Peyer's patch (tissue), 4 donors: ENCODE data around the gene ADGRD1. TPM values are rescaled to one million over a fixed set of nuclear protein-coding genes. Genes with fewer than 3 reads are reported as not detected.

Source experiments
- DNase-seq, 3 donors: peaks; one replicate each; pipeline ENCODE4 v3.0.0-alpha.2; 2017 to 2019
- H3K27ac ChIP-seq, 4 donors: fragments of 200-600 bp; sonication (generic); one replicate each; pipeline ENCODE4 v1.5.1; 2016 to 2019
- H3K27me3 ChIP-seq, 2 donors: fragments of 200-600 bp; sonication (generic); one replicate each; pipeline ENCODE4 v1.5.1; 2019
- H3K36me3 ChIP-seq, 3 donors: fragments of 200-600 bp; sonication (generic); one replicate each; pipeline ENCODE4 v1.5.1; 2016 to 2019
- H3K4me1 ChIP-seq, 4 donors: fragments of 200-600 bp; sonication (generic); one replicate each; pipeline ENCODE4 v1.5.1; 2016 to 2019
- H3K4me3 ChIP-seq, 4 donors: fragments of 200-600 bp; sonication (generic); 1 replicate in 3 of 4; 2 replicates in 1 of 4; pipeline ENCODE4 v1.5.1; 2016 to 2019; ENCODE audit warnings: mild to moderate bottlenecking in 1 of 4
- H3K9me3 ChIP-seq, 4 donors: fragments of 200-600 bp; sonication (generic); one replicate each; pipeline ENCODE4 v1.5.1; 2016 to 2019; ENCODE audit warnings: mild to moderate bottlenecking in 1 of 4
- POLR2A ChIP-seq, 2 donors: fragments of 450-650 bp; IDR thresholded peaks; one replicate each; pipeline ENCODE4 v1.5.1; 2017; ENCODE audit warnings: antibody characterized with exemption in 2 of 2, mild to moderate bottlenecking in 2 of 2, moderate library complexity in 2 of 2
- total RNA-seq, 4 donors: library from RNA; depleted of rRNA; stranded (reverse); fragments of >200 nt; gene quantifications; one replicate each; pipeline ENCODE4 v1.1.0, GENCODE V29; 2016
- TF ChIP-seq, protein P1 (sequence below), 6 experiments: fragments of 450-650 bp in 4 of 6; fragments of 200-600 bp in 2 of 6; sonication (generic) in 1 of 6; IDR thresholded peaks; one replicate each; pipeline ENCODE4 v1.5.1; 2017 to 2019; ENCODE audit warnings: antibody characterized with exemption in 6 of 6, mild to moderate bottlenecking in 3 of 6, moderate library complexity in 1 of 6

Gene ADGRD1
- total RNA-seq, 4 donors from 2014 or later: 7.0 to 42.9 (median 27.9) TPM

DNA sequence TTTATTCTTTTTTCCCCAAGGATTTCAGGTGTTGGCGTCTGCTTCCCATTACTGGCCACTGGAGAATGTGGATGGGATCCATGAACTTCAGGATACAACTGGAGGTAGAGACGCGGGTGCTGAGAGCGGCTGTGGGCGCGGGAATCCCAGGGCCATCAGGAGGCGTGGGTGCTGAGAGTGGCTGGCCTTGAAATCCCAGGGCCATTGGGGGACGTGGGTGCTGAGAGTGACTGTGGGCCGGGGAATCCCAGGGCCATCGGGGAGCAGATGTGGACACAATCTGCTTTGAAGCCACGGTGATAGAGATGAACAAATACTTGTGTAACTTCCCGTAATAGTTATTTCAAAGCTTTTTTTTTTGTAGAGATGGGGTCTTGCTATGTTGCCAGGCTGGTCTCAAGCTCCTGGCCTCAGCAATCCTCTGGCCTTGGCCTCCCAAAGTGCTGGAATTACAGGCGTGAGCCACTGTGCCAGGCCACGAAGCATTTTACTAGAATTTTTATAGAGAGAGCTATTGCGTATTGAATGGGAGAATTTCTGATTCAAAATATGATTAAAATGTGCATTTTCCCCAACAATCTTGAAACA, 12.8 kb downstream of the ADGRD1 start:
- Histone ChIP-seq H3K4me3 (no peak overlapping the region), H3K36me3 (peaks cover 0 to 5% (median 0%) of the 10 kb centered on the region in 3 donors), H3K9me3 (no peaks in the 10 kb centered on the region), H3K4me1 (no peaks in the 10 kb centered on the region), H3K27me3 (no peaks in the 10 kb centered on the region), H3K27ac (no peak overlapping the region)
- DNase-seq: peak in 2 of 3 donors; percentile 9 to 34
- no peak for TF ChIP-seq POLR2A (IDR thresholded peaks at IDR 0.05)
- TF ChIP-seq, protein P1, sequence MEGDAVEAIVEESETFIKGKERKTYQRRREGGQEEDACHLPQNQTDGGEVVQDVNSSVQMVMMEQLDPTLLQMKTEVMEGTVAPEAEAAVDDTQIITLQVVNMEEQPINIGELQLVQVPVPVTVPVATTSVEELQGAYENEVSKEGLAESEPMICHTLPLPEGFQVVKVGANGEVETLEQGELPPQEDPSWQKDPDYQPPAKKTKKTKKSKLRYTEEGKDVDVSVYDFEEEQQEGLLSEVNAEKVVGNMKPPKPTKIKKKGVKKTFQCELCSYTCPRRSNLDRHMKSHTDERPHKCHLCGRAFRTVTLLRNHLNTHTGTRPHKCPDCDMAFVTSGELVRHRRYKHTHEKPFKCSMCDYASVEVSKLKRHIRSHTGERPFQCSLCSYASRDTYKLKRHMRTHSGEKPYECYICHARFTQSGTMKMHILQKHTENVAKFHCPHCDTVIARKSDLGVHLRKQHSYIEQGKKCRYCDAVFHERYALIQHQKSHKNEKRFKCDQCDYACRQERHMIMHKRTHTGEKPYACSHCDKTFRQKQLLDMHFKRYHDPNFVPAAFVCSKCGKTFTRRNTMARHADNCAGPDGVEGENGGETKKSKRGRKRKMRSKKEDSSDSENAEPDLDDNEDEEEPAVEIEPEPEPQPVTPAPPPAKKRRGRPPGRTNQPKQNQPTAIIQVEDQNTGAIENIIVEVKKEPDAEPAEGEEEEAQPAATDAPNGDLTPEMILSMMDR (IDR thresholded peaks at IDR 0.05): no peak

DNA sequence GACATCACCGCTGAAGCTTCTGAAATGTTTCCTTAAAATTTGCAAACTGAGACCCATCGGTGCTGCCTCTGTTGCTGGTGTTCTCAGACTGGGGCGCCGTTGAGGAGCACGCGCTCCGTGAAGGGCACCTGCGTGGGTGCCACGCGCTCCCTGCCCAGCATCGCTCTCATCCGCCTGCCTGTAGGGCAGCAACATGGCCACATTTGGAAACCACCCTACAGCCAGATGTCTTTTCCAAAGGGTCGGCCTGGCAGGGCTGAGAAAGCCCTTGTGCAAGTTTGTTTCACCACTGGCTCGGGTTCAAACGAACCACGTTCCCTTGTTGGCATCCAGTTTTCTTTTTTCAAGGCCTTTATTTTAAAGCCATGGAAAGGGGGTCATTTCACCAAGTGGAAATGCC, 13.9 kb downstream of the ADGRD1 start:
- DNase-seq: peak in 2 of 3 donors; percentile 7 to 15
- no peak for TF ChIP-seq POLR2A (IDR thresholded peaks at IDR 0.05)
- TF ChIP-seq, protein P1 (IDR thresholded peaks at IDR 0.05): no peak
- H3K36me3 ChIP-seq: peaks cover 0 to 5% (median 0%) of the 10 kb centered on the region in 3 donors

DNA sequence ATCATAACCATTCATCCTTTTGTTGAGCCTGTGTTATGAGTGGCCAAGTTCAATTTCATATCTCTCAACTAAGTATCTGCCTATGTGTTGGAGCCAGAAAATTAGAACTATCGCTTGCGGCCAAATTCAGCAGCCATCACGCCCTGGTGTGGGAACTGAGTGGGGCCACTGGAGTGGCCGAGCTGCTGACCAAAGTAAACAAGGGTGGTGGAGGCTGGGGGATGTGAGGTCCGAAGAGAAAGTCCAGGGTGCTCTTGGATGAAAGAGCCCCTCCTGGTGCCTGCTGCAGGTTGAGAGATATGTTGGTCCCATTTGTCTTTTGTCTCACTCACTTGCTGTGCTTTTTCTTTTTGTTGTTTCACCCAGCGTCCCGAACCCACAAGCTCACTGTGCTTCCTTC, 14.9 kb downstream of the ADGRD1 start:
- peaks cover 0 to 5% (median 0%) of the 10 kb centered on the region in 3 donors for H3K36me3 ChIP-seq
- H3K27me3 ChIP-seq: no peaks in the 10 kb centered on the region
- TF ChIP-seq, protein P1 (IDR thresholded peaks at IDR 0.05): no peak
- TF ChIP-seq POLR2A (IDR thresholded peaks at IDR 0.05): no peak
- H3K9me3 ChIP-seq: no peaks in the 10 kb centered on the region
- no peaks in the 10 kb centered on the region for H3K4me1 ChIP-seq
- H3K4me3 ChIP-seq: no peak overlapping the region
- DNase-seq: peak in 2 of 3 donors; percentile 6 to 17
- H3K27ac ChIP-seq: no peak overlapping the region

More for the DNA sequence above, 13.9 kb downstream of the ADGRD1 start:
- no peaks in the 10 kb centered on the region for H3K27me3 ChIP-seq
- H3K9me3 ChIP-seq: no peaks in the 10 kb centered on the region
- H3K4me3 ChIP-seq: no peak overlapping the region
- no peaks in the 10 kb centered on the region for H3K4me1 ChIP-seq
- H3K27ac ChIP-seq: no peak overlapping the region

- peak in 1 of 3 donors; percentile 9 for DNase-seq
- Histone ChIP-seq H3K27me3 (no peaks in the 10 kb centered on the region), H3K4me1 (no peaks in the 10 kb centered on the region), H3K4me3 (no peak overlapping the region), H3K36me3 (peaks cover 0 to 5% (median 0%) of the 10 kb centered on the region in 3 donors), H3K27ac (no peak overlapping the region), H3K9me3 (no peaks in the 10 kb centered on the region)
- TF ChIP-seq, protein P1 (IDR thresholded peaks at IDR 0.05): no peak
- no peak for TF ChIP-seq POLR2A (IDR thresholded peaks at IDR 0.05)
Measured at GRCh38 chr12:130969223-130969622, 15.5 kb downstream of the ADGRD1 start.

GRCh38 chr12:130970165-130970907, 16.6 kb downstream of the ADGRD1 start:
- DNase-seq: peak in 1 of 3 donors; percentile 31
- Histone ChIP-seq H3K4me1 (no peaks in the 10 kb centered on the region), H3K27me3 (no peaks in the 10 kb centered on the region), H3K4me3 (no peak overlapping the region), H3K36me3 (peaks cover 0 to 5% (median 0%) of the 10 kb centered on the region in 3 donors), H3K27ac (no peak overlapping the region), H3K9me3 (no peaks in the 10 kb centered on the region)
- TF ChIP-seq POLR2A (IDR thresholded peaks at IDR 0.05): no peak
- TF ChIP-seq, protein P1 (IDR thresholded peaks at IDR 0.05): no peak
